ENCODE results near the gene RNF113A. TPM values are rescaled to one million over a fixed set of nuclear protein-coding genes. Genes with fewer than 3 reads are reported as not detected.
"Not testable (repeated sequence)": the region's sequence is repeated elsewhere in the genome, so short reads cannot be mapped to it uniquely, and the experiment has no call there.

Gene RNF113A
- polyA plus RNA-seq, 12 donors, result 8.0 to 11.9 (median 8.9) TPM; not detected in 2

GRCh38 chrX:119853444-119853843 lies 18.1 kb downstream of the RNF113A start:
- DNase-seq, result no peak

- peak; percentile 88 for DNase-seq
Measured at GRCh38 chrX:119852382-119853353, 18.9 kb downstream of the RNF113A start, which contains the start of gene UPF3B. Gene UPF3B (minus strand): TSS chrX:119852963. CDS start chrX:119852928, 35 bp downstream.

- no peak for DNase-seq
Measured at GRCh38 chrX:119833905-119834304, 37.6 kb downstream of the RNF113A start.

GRCh38 chrX:119828446-119828845 lies 43.1 kb downstream of the RNF113A start:
- DNase-seq, result no peak

GRCh38 chrX:119826399-119826959 lies 45.1 kb downstream of the RNF113A start:
- no peak for DNase-seq

- not testable (repeated sequence) for DNase-seq
Measured at GRCh38 chrX:119824221-119824620, 47.3 kb downstream of the RNF113A start.

GRCh38 chrX:119821703-119822102 lies 49.8 kb downstream of the RNF113A start:
- not testable (repeated sequence) for DNase-seq

Other genes starting within 250 kb of the RNF113A start
- 10 to 100 TPM in 11 of 12 donors, not detected in 1; 22.0 to 54.1 (median 35.0) TPM for gene SEPTIN6, start 178.6 kb downstream of the RNF113A start, polyA plus RNA-seq (ENCODE audit: insufficient read length in 12 of 12)
- gene SOWAHD, start 113.1 kb downstream of the RNF113A start, polyA plus RNA-seq (ENCODE audit: insufficient read length in 12 of 12), result under 1 TPM in 10 of 12 donors, not detected in 2; 0.20 to 0.57 (median 0.32) TPM
- gene RPL39, start 80.1 kb downstream of the RNF113A start, polyA plus RNA-seq (ENCODE audit: insufficient read length in 12 of 12), result 1,000 to 10,000 TPM; 1,340 to 4,447 (median 3,172) TPM
- 10 to 100 TPM in 11 of 12 donors, not detected in 1; 10.6 to 27.4 (median 13.1) TPM for gene UPF3B, start 18.8 kb downstream of the RNF113A start, polyA plus RNA-seq (ENCODE audit: insufficient read length in 12 of 12)
- gene NDUFA1, start 99 bp upstream of the RNF113A start, polyA plus RNA-seq (ENCODE audit: insufficient read length in 12 of 12), result 100 to 1,000 TPM in 5 of 12 donors, 10 to 100 TPM in 6, not detected in 1; 61.6 to 113 (median 98.4) TPM
- not detected for gene AKAP14, start 24.2 kb upstream of the RNF113A start, polyA plus RNA-seq (ENCODE audit: insufficient read length in 12 of 12)
- 10 to 100 TPM in 6 of 12 donors, 1 to 10 TPM in 5, not detected in 1; 7.7 to 12.3 (median 10.1) TPM for gene NKAP, start 72.0 kb upstream of the RNF113A start, polyA plus RNA-seq (ENCODE audit: insufficient read length in 12 of 12)
- gene RHOXF2B, start 206.0 kb upstream of the RNF113A start, polyA plus RNA-seq (ENCODE audit: insufficient read length in 12 of 12), result under 1 TPM in 3 of 12 donors, not detected in 9; 0.08 to 0.09 (median 0.08) TPM
- gene RHOXF1, start 244.2 kb upstream of the RNF113A start, polyA plus RNA-seq (ENCODE audit: insufficient read length in 12 of 12), result under 1 TPM in 3 of 12 donors, not detected in 9; 0.59 to 0.89 (median 0.80) TPM

All from muscle of arm (tissue), 12 donors.